Activated naive CD4-positive, alpha-beta T cell treated with anti-CD3 and anti-CD28 coated beads for 36 hours (primary cell): ENCODE data around the gene NEDD4L. TPM values are rescaled to one million over a fixed set of nuclear protein-coding genes. Genes with fewer than 3 reads are reported as not detected.
"Not testable (repeated sequence)": the region's sequence is repeated elsewhere in the genome, so short reads cannot be mapped to it uniquely, and the experiment has no call there.

ENCODE experiments used
- CTCF ChIA-PET: fragments of 350-600 bp; sonication (Branson Sonifier 250); formaldehyde crosslinking; loops from one replicate; lab custom pipeline; 2021; ENCODE audit warnings: antibody characterized with exemption; lab: Charles Lee
- DNase-seq: peaks from one replicate; pipeline ENCODE4 v3.0.0-alpha.2; 2020
- H3K27ac Mint-ChIP-seq: one replicate; pipeline ENCODE4 v1.8.0; 2021; ENCODE audit warnings: mild to moderate bottlenecking, mixed read lengths
- H3K27me3 Mint-ChIP-seq: one replicate; pipeline ENCODE4 v1.8.0; 2021; ENCODE audit warnings: low read depth, mixed read lengths
- H3K36me3 Mint-ChIP-seq: one replicate; pipeline ENCODE4 v1.8.0; 2021; ENCODE audit warnings: low read depth, mixed read lengths
- H3K4me1 Mint-ChIP-seq: one replicate; pipeline ENCODE4 v1.8.0; 2021; ENCODE audit warnings: low read depth, mixed read lengths
- H3K4me3 Mint-ChIP-seq: one replicate; pipeline ENCODE4 v1.8.0; 2021; ENCODE audit warnings: mild to moderate bottlenecking, moderate library complexity, mixed read lengths
- H3K9me3 Mint-ChIP-seq: one replicate; pipeline ENCODE4 v1.8.0; 2021; ENCODE audit warnings: mixed read lengths
- intact Hi-C: fragments of 100-400 bp; cut with micrococcal nuclease; formaldehyde crosslinking; loops from one replicate; pipeline ENCODE4 v1.15.1; 2023
- total RNA-seq, 2 experiments: library from RNA; stranded (reverse); gene quantifications; one replicate each; pipeline ENCODE4 v1.2.3, GENCODE V29; 2021

Gene NEDD4L
- total RNA-seq, 2 experiments from 2014 or later, result 5.3 to 5.6 TPM

DNA sequence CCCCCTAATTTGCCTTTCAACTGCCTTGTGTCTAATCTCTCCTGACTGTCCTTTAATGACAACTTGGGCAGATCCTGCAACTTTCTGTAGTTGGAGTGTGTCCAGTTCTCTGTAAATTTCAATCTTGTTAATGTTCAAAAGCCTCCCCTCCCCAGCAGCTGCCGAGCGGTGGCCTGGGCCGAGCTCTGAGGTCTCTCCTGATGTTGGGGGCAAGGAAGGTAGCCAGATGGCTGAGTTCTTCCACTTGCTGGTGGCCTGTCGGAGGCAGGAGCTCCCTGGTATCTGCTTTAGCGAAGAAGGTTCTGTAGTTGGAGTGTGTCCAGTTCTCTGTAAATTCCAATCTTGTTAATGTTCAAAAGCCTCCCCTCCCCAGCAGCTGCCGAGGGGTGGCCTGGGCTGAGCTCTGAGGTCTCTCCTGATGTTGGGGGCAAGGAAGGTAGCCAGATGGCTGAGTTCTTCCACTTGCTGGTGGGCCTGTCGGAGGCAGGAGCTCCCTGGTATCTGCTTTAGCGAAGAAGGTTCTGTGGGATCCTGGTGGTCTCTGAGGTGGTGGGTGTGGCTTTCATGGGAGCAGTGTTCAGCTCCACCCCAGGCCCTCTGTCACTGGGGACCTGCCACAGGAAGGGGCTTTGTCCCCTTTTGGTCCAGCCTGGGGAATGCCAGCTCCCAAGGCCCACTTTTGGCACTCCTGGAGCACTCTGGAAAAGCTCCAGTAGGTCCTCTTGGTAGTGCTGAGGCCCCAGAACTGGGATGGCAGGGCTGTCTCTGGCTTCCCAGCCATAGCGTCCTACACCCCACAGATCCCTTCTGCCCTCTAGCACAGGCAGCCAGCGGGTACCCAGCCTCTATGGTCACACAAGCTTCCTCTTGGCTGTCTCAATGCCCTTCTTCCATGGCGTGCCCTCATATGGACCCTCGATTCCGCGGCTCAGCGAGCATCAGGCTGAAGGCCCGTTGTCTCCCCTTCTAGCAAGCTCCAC is 373.0 kb downstream of the NEDD4L start:
- Mint-ChIP-seq H3K9me3 (peaks cover 2% of the 10 kb centered on the region), H3K36me3 (no peaks in the 10 kb centered on the region), H3K27ac (no peak overlapping the region), H3K4me1 (no peaks in the 10 kb centered on the region), H3K27me3 (no peaks in the 10 kb centered on the region), H3K4me3 (no peak overlapping the region)
- CTCF ChIA-PET, result no interaction called here
- intact Hi-C loops, result no loop called here
- DNase-seq, result no peak

DNA sequence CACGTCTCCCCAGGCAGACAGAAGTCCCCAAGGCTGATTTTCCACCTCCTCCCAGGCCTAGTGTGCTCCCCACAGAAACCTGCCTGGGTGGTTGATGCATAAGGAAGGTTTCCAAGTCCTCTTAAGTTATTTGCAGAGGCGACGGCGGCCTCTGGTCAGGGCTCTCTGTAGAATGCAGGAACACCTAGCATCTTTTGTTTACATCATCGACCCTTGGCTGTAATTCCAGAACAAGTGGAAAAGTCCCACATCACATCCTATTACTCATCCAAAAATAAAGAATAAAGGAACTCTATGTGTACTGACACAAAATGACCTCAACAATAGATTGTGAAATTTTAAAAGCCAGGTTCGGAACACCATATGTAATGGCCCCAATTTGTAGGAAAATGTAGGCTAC is 373.7 kb downstream of the NEDD4L start:
- DNase-seq, result no peak
- Mint-ChIP-seq H3K27me3 (no peaks in the 10 kb centered on the region), H3K4me1 (no peaks in the 10 kb centered on the region), H3K27ac (no peak overlapping the region), H3K36me3 (no peaks in the 10 kb centered on the region), H3K9me3 (peaks cover 2% of the 10 kb centered on the region), H3K4me3 (no peak overlapping the region)
- intact Hi-C loops, result no loop called here
- CTCF ChIA-PET, result interaction anchor here (0.6 kb wide), 1 partner anchor 607 kb away, joined by 3 read pairs; no protein-coding TSS in a partner anchor

DNA sequence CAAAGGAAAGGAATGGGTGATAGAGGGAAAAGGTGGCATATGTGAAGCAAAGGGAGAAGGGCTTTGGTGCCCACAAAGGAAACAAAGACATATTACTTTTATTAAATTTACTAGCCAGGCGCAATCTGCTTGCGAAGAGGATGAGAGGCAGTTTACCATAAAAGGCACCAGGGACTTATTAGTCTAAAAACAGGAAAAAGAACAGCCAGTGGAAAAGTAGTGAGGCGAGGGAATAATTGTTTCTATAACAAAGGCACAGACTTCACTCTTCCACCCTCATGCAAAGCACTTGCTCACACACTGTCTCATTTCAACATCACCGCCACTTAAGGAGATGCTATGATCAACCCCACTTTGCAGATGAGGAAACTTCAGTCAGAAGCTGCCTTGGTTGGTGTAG is 374.3 kb downstream of the NEDD4L start:
- Mint-ChIP-seq H3K9me3 (peaks cover 2% of the 10 kb centered on the region), H3K4me3 (no peak overlapping the region), H3K27me3 (peaks cover 2% of the 10 kb centered on the region), H3K27ac (no peak overlapping the region), H3K4me1 (no peaks in the 10 kb centered on the region), H3K36me3 (no peaks in the 10 kb centered on the region)
- intact Hi-C loops, result no loop called here
- CTCF ChIA-PET, result interaction anchor here (0.6 kb wide), 1 partner anchor 606 kb away, joined by 3 read pairs; no protein-coding TSS in a partner anchor
- DNase-seq, result no peak

DNA sequence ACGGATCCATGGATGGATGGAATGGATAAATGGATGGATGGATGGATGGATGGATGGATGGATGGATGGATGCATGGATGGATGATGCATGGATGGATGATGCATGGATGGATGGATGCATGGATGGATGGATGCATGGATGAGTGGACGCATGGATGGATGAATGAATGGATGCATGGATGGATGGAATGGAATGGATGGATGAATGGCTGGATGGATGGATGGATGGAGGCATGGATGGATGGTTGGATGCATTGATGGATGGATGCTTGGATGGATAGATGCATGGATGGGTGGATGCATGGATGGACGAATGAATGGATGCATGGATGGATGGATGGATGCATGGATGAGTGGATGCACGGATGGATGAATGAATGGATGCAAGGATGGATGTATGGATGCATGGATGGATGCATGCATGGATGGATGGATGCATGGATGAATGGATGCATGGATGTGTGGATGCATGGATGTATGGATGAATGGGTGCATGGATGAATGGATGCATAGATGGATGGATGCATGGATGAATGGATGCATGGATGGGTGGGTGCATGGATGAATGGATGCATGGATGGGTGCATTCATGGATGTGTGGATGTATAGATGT is 375.7 kb downstream of the NEDD4L start:
- CTCF ChIA-PET, result no interaction called here

DNA sequence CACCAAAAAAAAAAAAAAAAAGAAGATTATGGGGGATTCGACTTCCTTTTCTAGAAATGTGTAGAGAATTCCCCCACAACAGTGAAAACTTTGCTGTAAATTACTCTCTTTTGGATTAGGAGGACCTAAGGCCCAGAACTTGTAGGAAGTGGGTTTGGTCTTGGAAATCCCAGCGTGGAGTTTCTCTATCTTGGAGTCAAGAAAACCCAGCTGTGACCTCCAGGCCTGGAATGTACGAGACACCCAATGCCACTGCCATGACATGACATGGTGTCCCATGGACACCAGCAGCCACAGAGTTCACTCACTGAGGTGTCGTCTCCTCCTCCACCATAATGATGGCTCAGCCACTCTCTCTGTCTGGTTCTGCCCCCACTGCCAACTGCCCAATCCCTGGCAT is 382.6 kb downstream of the NEDD4L start:
- no peaks in the 10 kb centered on the region for H3K9me3 Mint-ChIP-seq
- no peak overlapping the region for H3K27ac Mint-ChIP-seq
- intact Hi-C loops, result no loop called here
- H3K36me3 Mint-ChIP-seq, result no peaks in the 10 kb centered on the region
- DNase-seq, result no peak
- CTCF ChIA-PET, result interaction anchor here (2.5 kb wide), 1 partner anchor 337 kb away, joined by 5 read pairs; no protein-coding TSS in a partner anchor
- H3K4me1 Mint-ChIP-seq, result no peaks in the 10 kb centered on the region
- no peak overlapping the region for H3K4me3 Mint-ChIP-seq
- peaks cover 2% of the 10 kb centered on the region for H3K27me3 Mint-ChIP-seq

More for the DNA sequence above, 375.7 kb downstream of the NEDD4L start:
- Mint-ChIP-seq H3K36me3 (no peaks in the 10 kb centered on the region), H3K4me1 (no peaks in the 10 kb centered on the region), H3K9me3 (peaks cover 2% of the 10 kb centered on the region), H3K27ac (no peak overlapping the region), H3K4me3 (no peak overlapping the region), H3K27me3 (peaks cover 2% of the 10 kb centered on the region)
- intact Hi-C loops, result no loop called here
- DNase-seq, result no peak

DNA sequence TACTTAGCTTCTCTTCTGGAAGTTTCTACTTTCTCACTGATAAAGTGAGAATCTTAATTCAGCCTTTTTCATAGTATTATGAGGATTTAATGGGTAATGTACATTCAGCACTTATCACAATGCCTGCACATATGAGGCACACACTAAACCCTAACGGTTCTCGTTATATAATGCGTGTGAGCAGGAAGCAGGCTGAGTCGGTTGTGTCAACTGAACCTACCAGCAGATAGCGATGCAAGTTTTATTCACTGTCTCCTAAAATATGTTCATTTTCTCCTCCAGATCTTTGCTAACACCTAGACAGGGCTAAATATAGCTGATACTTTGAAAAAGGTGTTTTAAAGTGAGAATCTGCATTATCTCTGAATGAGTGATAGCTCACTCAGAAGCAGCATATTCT is 383.3 kb downstream of the NEDD4L start:
- intact Hi-C loops, result no loop called here
- Mint-ChIP-seq H3K27ac (no peak overlapping the region), H3K27me3 (peaks cover 2% of the 10 kb centered on the region), H3K36me3 (no peaks in the 10 kb centered on the region), H3K4me3 (no peak overlapping the region), H3K4me1 (no peaks in the 10 kb centered on the region), H3K9me3 (no peaks in the 10 kb centered on the region)
- no peak for DNase-seq
- CTCF ChIA-PET, result interaction anchor here (1.0 kb wide), 1 partner anchor 29 kb away, joined by 3 read pairs; no protein-coding TSS in a partner anchor

DNA sequence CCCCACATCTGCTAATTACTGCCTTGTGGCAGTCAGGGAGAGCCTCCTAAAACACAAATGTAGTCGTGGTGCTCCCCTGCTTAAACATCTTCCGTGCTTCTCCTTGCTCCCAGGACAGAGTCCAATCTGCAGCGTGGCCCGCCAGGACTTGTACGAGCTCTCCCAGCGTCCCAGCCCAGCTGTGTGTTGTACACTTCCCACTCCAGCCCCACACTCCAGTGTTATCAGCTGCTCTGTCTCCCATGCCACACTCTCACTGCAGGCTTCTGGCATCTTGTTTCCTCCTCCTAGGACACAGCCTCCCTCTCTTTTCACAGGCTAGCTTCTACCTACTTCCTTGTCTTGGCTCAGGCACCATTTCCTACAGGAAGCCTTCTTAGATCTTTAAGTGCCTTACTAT is 385.4 kb downstream of the NEDD4L start:
- intact Hi-C loops, result no loop called here
- DNase-seq, result no peak
- Mint-ChIP-seq H3K4me1 (no peaks in the 10 kb centered on the region), H3K27me3 (no peaks in the 10 kb centered on the region), H3K36me3 (no peaks in the 10 kb centered on the region), H3K4me3 (no peak overlapping the region), H3K9me3 (no peaks in the 10 kb centered on the region), H3K27ac (no peak overlapping the region)
- CTCF ChIA-PET, result no interaction called here

DNA sequence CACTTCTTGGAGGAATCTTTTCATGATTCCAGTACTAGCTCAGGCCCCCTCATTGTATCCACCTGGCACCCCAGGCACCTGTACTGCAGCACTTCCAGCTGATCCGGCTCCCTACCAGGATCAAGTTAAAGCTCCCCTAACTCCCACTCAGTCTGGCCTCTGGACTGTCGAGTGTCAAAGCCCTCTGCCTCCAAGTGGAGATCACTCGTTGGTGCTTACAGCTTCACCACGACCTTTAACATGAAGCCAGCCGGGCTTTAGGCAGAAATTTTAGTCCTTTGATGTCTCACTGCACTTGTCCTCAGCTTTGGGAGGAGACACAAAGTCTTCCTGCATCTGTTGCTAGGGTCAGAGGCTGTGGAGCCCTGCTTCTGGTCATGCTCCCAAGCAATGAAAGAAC is 387.2 kb downstream of the NEDD4L start:
- CTCF ChIA-PET, result interaction anchor here (0.5 kb wide), 2 partner anchors 268 to 276 kb away, joined by 3 read pairs; no protein-coding TSS in a partner anchor
- intact Hi-C loops, result no loop called here
- Mint-ChIP-seq H3K36me3 (no peaks in the 10 kb centered on the region), H3K4me1 (no peaks in the 10 kb centered on the region), H3K9me3 (no peaks in the 10 kb centered on the region), H3K27ac (no peak overlapping the region), H3K27me3 (no peaks in the 10 kb centered on the region), H3K4me3 (no peak overlapping the region)
- no peak for DNase-seq

DNA sequence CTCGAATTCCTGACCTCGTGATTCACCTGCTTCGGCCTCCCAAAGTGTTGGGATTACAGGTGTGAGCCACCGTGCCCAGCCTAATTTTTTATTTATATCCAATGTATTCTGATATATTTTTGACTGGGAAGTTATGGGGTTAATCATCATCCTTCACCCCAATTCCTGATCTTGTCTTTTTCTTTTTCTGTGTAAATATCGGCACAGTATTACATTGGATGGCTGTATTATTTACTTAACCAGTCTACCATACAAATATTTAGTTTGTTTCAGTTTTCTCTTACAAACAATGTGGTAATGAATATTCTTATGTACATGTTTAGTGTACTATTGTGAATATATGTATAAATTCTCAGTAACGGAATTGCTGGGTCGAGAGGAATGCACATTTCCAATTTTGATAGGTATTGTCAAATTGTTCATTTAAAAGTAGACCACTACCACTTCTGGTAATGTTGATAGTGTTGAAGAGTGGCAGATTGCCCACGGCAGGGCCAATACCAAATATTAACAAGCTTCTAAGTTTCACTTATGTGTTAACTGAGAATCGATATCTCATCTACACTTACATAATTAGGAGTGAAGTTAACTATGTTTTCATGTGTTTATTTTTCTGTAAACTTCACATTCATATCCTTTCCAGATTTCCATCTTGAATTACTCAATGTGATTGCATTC is 388.2 kb downstream of the NEDD4L start:
- Mint-ChIP-seq H3K36me3 (no peaks in the 10 kb centered on the region), H3K4me3 (no peak overlapping the region), H3K4me1 (no peaks in the 10 kb centered on the region), H3K27me3 (no peaks in the 10 kb centered on the region), H3K9me3 (no peaks in the 10 kb centered on the region), H3K27ac (no peak overlapping the region)
- intact Hi-C loops, result no loop called here
- CTCF ChIA-PET, result no interaction called here
- no peak for DNase-seq

DNA sequence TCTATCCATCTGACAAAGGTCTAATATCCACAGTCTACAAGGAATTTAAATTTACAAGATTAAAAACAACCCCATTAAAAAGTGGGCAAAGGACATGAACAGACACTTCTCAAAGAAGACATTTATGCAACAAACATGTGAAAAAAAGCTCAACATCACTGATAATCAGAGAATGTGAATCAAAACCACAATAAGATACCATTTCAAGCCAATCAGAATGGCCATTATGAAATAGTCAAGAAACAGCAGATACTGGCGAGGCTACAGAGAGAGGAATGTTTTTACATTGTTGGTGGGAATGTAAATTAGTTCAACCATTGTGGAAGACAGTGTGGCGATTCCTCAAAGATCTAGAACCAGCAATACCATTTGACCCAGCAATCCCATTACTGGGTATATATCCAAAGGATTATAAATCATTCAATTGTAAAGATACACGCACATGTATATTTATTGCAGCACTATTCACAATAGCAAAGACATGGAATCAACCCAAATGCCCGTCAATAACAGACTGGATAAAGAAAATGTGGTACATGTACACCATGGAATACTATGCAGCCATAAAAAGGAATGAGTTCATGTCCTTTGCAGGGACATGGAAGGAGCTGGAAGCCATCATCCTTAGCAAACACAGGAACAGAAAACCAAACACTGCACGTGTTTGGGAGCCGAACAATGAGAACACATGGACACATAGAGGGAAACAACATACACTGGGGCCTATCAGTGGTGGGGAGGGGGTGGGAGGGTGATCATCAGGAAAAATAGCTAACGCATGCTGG is 391.4 kb downstream of the NEDD4L start:
- H3K4me1 Mint-ChIP-seq, result peaks cover 12% of the 10 kb centered on the region
- H3K9me3 Mint-ChIP-seq, H3K27me3 Mint-ChIP-seq, H3K36me3 Mint-ChIP-seq, H3K27ac Mint-ChIP-seq, CTCF ChIA-PET, H3K4me3 Mint-ChIP-seq, DNase-seq, intact Hi-C loops: not testable (repeated sequence)

DNA sequence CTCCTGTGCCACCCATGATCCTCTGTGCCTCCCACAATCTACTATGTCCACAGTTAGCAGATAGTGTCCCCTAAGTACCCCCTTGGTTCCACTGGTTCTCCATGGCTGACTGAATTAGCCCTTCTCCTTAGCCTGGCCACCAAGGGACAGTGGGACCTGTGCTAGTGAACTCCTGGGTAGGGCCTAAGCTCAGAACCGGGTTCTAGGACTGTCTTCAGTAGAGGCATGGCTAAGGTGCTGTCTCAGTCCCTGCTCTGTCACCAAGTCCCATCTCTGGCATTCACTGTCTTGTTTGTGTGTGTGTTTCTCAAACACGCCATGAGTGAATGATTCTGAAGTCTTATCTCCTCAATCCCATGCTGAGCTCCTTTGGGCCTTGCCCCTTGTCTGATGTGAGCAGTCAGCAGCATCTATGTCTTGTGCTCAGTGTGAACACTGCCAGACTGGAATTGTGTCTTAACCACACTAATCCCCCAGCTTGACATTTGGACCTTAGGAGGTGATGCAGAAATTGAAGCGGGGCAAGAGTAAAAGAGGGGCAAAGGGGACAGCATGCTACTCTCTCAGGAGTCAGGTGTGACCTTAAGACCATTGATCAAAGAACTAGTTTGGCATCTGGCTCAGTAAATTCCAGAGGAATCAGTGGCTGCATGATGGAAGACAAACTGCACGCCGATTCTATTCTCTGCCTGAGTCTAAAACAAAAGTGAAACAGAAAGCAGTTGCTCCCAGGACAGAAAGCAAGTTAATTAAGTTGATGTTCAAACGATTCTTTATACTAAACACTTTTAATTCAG is 394.3 kb downstream of the NEDD4L start:
- CTCF ChIA-PET, result interaction anchor here (0.6 to 1.1 kb wide), 3 partner anchors 13 to 556 kb away, joined by 3 to 6 read pairs (median 4); no protein-coding TSS in a partner anchor
- intact Hi-C loops, result loop anchor here (2.0 kb wide), 1 partner anchor 38 kb away; no protein-coding TSS in a partner anchor
- H3K4me1 Mint-ChIP-seq, result peaks cover 12% of the 10 kb centered on the region
- no peaks in the 10 kb centered on the region for H3K9me3 Mint-ChIP-seq
- peak overlapping the region; percentile 56 for H3K4me3 Mint-ChIP-seq
- peak; percentile 10 for DNase-seq
- no peaks in the 10 kb centered on the region for H3K27me3 Mint-ChIP-seq
- H3K27ac Mint-ChIP-seq, result peak overlapping the region; percentile 51
- no peaks in the 10 kb centered on the region for H3K36me3 Mint-ChIP-seq
